Mesenchymal stem cell (in vitro differentiated cells and primary cell): ENCODE data around the gene PBX3.
A peak's percentile ranks its signal among the peaks of the same experiment; 100 is the strongest.

Experiments used
- DNase-seq: peaks from one replicate; pipeline ENCODE4 v3.0.0-alpha.2; 2013
- H2AFZ ChIP-seq: one replicate; pipeline ENCODE4 v1.6.1; 2013; ENCODE audit warnings: low read depth, mild to moderate bottlenecking, control low read depth, inconsistent platforms, low read length, moderate library complexity
- H2AK5ac ChIP-seq: 2 replicates; pipeline ENCODE4 v1.6.1; 2013; ENCODE audit warnings: low read length, moderate library complexity, mild to moderate bottlenecking, inconsistent platforms; ENCODE audit not compliant: severe bottlenecking
- H2BK120ac ChIP-seq: one replicate; pipeline ENCODE4 v1.6.1; 2013; ENCODE audit warnings: low read depth, mild to moderate bottlenecking, inconsistent platforms, low read length, moderate library complexity
- H2BK12ac ChIP-seq, 2 experiments: one replicate each; pipeline ENCODE4 v1.6.1; 2013; ENCODE audit warnings: inconsistent platforms in 2 of 2, low read length in 2 of 2, mild to moderate bottlenecking in 2 of 2, moderate library complexity in 2 of 2, control low read depth in 1 of 2
- H2BK15ac ChIP-seq: one replicate; pipeline ENCODE4 v1.6.1; 2013; ENCODE audit warnings: mild to moderate bottlenecking, low read depth, inconsistent platforms; ENCODE audit not compliant: poor library complexity, severe bottlenecking
- H2BK5ac ChIP-seq: 2 replicates; pipeline ENCODE4 v1.6.1; 2013; ENCODE audit warnings: low read depth, mild to moderate bottlenecking, low read length, control low read depth, inconsistent platforms; ENCODE audit not compliant: poor library complexity, severe bottlenecking
- H3K14ac ChIP-seq, 2 experiments: one replicate each; pipeline ENCODE4 v1.6.1; 2013; ENCODE audit warnings: inconsistent platforms in 2 of 2, low read length in 2 of 2, control low read depth in 1 of 2, mild to moderate bottlenecking in 1 of 2, moderate library complexity in 1 of 2
- H3K18ac ChIP-seq, 2 experiments: one replicate each; pipeline ENCODE4 v1.6.1; 2013; ENCODE audit warnings: inconsistent platforms in 2 of 2, low read length in 2 of 2, control low read depth in 1 of 2, low read depth in 1 of 2, mild to moderate bottlenecking in 1 of 2
- H3K23ac ChIP-seq, 2 experiments: one replicate each; pipeline ENCODE4 v1.6.1; 2013; ENCODE audit warnings: inconsistent platforms in 2 of 2, low read length in 2 of 2, mild to moderate bottlenecking in 2 of 2, moderate library complexity in 2 of 2, control low read depth in 1 of 2
- H3K27ac ChIP-seq: 2 replicates; pipeline ENCODE4 v1.5.1; 2013; ENCODE audit warnings: mild to moderate bottlenecking, moderate library complexity, low read length, control low read depth, inconsistent platforms; ENCODE audit not compliant: poor library complexity, severe bottlenecking
- H3K27me3 ChIP-seq, 2 experiments: 2 replicates each; pipeline versions ENCODE4 v1.6.1 to v1.7.0; 2013; ENCODE audit warnings: low read length in 2 of 2, mild to moderate bottlenecking in 2 of 2, moderate library complexity in 2 of 2, control low read depth in 1 of 2, inconsistent platforms in 1 of 2; ENCODE audit not compliant: control insufficient read depth in 1 of 2, insufficient read depth in 1 of 2
- H3K36me3 ChIP-seq, 2 experiments: 2 replicates each; pipeline versions ENCODE4 v1.6.1 to v1.7.0; 2013; ENCODE audit warnings: low read length in 2 of 2, control low read depth in 1 of 2, inconsistent platforms in 1 of 2, low read depth in 1 of 2, mild to moderate bottlenecking in 1 of 2; ENCODE audit not compliant: insufficient read depth in 2 of 2, control insufficient read depth in 1 of 2
- H3K4ac ChIP-seq, 2 experiments: one replicate each; pipeline ENCODE4 v1.6.1; 2013; ENCODE audit warnings: inconsistent platforms in 2 of 2, low read length in 2 of 2, mild to moderate bottlenecking in 2 of 2, moderate library complexity in 2 of 2, control low read depth in 1 of 2, low read depth in 1 of 2
- H3K4me1 ChIP-seq: 2 replicates; pipeline ENCODE4 v1.6.1; 2013; ENCODE audit warnings: low read depth, low read length, control low read depth; ENCODE audit not compliant: control insufficient read depth, insufficient read depth
- H3K4me2 ChIP-seq: 2 replicates; pipeline ENCODE4 v1.6.1; 2013; ENCODE audit warnings: low read length, mild to moderate bottlenecking, inconsistent platforms; ENCODE audit not compliant: poor library complexity, severe bottlenecking
- H3K4me3 ChIP-seq, 2 experiments: 2 replicates each; pipeline versions ENCODE4 v1.5.1 to v1.7.0; 2013; ENCODE audit warnings: low read length in 2 of 2, mild to moderate bottlenecking in 2 of 2, control low read depth in 1 of 2, low read depth in 1 of 2; ENCODE audit not compliant: insufficient read depth in 1 of 2
- H3K79me1 ChIP-seq: replicated peaks from 2 replicates; pipeline ENCODE4 v1.6.1; 2013; ENCODE audit warnings: mild to moderate bottlenecking, control low read depth, low read length, inconsistent platforms; ENCODE audit not compliant: poor library complexity, severe bottlenecking
- H3K9ac ChIP-seq: 2 replicates; pipeline ENCODE4 v1.7.0; 2013; ENCODE audit warnings: mild to moderate bottlenecking, low read length, moderate library complexity
- H3K9me3 ChIP-seq: 2 replicates; pipeline ENCODE4 v1.7.0; 2013; ENCODE audit warnings: mild to moderate bottlenecking, low read length; ENCODE audit not compliant: control insufficient read depth
- H4K8ac ChIP-seq: one replicate; pipeline ENCODE4 v1.6.1; 2013; ENCODE audit warnings: inconsistent platforms, mild to moderate bottlenecking, low read length, moderate library complexity
- H4K91ac ChIP-seq: one replicate; pipeline ENCODE4 v1.6.1; 2013; ENCODE audit warnings: mild to moderate bottlenecking, low read length, inconsistent platforms
- WGBS: methylation state at CpG from one replicate; pipeline ENCODE4 v1.1.7; 2013; ENCODE audit warnings: mixed read lengths; 5-methylcytosine and 5-hydroxymethylcytosine counted together

The PBX3 gene

DNA sequence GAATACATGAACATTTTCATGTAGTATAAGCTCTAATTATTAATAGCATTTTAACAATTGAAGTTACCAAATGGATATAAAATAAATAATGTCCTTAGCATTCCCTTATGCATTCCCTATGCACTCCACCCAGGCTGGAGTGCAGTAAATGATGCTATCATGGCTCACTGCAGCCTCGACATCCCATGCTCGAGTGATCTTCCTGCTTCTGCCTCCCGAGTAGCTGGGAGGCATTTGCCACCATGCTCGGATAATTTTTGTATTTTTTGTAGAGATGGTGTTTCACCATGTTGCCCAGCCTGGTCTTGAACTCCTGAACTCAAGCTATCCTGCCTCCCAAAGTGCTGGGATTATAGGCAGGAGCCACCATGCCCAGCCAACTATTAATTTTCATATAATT, 184.0 kb downstream of the PBX3 start:
- no peak overlapping the region for H3K18ac ChIP-seq
- H2BK12ac ChIP-seq = no peak overlapping the region
- H2BK120ac ChIP-seq = no peak overlapping the region
- no peak overlapping the region for H2AK5ac ChIP-seq
- no peak overlapping the region for H3K4me2 ChIP-seq
- H2AFZ ChIP-seq = no peak overlapping the region
- no peak for DNase-seq
- H3K23ac ChIP-seq = no peak overlapping the region
- no peak overlapping the region for H3K14ac ChIP-seq
- no peak overlapping the region for H3K4me3 ChIP-seq
- peaks cover 18% of the 10 kb centered on the region for H3K79me1 ChIP-seq
- H3K9ac ChIP-seq = peak overlapping the region; percentile 78
- H3K9me3 ChIP-seq = no peaks in the 10 kb centered on the region
- H3K4me1 ChIP-seq = peaks cover 1% of the 10 kb centered on the region
- H3K4ac ChIP-seq = no peak overlapping the region
- H4K8ac ChIP-seq = peak overlapping the region; percentile 1
- peaks cover 0 to 24% of the 10 kb centered on the region in 2 experiments for H3K36me3 ChIP-seq
- H3K27ac ChIP-seq = no peak overlapping the region
- H2BK15ac ChIP-seq = no peak overlapping the region
- H4K91ac ChIP-seq = no peak overlapping the region
- WGBS = 100% methylated on average over 4 of the region's 4 CpGs
- H3K27me3 ChIP-seq = no peaks in the 10 kb centered on the region
- H2BK5ac ChIP-seq = no peak overlapping the region

DNA sequence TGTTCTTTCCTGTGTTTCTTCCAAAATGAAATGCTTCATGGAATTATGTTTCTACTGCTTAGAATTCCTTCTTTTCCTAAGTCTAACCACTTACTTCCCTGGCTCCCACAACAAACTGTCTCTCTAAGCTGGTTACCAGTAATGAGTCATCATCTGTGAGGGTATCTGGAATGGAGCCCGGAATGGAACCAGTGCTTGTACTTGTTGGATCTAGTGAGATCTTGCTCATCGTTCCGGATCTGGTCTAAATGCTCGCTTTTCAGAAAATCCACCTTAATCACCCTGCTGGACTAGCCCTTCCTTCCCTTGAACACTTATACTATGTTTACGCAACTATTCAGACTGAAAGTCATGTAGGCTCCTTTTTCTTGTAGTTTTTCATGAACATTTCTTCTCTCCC, 184.8 kb downstream of the PBX3 start:
- no peak overlapping the region for H4K91ac ChIP-seq
- H3K9ac ChIP-seq = peak overlapping the region; percentile 78

DNA sequence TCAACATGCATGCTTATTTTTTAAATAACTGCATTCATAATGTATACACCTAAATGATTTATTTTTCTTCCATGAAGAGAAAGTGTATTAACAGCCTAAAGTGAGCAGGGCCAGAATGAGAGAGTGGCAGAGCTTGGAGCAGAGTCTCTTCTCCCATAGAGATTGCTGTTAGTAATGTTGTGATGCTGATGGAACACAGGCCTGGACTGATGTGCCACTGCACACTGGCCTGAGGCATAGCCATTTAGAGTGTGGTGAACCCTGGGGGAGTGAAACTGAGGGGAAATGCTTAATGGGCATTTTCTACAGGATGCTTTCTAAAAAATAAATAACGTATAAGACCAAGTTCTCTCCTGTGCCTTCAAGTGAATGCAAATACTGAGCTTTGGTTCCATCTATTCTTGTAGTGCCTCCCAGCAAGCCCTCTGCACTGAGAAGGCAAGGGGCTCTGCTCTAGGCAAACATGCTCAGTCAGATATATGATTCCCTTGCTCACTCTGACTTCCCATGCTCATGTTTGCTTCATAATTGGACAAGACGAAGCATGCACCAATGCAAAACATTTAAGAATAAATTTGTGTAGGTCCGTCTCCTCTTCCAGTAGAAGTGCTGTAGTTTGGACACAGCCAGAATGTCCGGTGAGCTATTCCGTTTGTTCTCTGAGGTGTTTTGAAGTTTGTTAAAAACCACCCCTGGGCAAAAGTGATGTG, 185.7 kb downstream of the PBX3 start:
- H3K9ac ChIP-seq = peak overlapping the region; percentile 78
- H3K4ac ChIP-seq = no peak overlapping the region
- H3K4me1 ChIP-seq = peaks cover 1% of the 10 kb centered on the region
- no peak overlapping the region for H3K23ac ChIP-seq
- no peaks in the 10 kb centered on the region for H3K9me3 ChIP-seq
- no peak overlapping the region for H2BK5ac ChIP-seq
- DNase-seq = no peak
- peak overlapping the region in 1 of 2 experiments; percentile 33 for H2BK12ac ChIP-seq
- H3K14ac ChIP-seq = no peak overlapping the region
- H2AK5ac ChIP-seq = no peak overlapping the region
- no peak overlapping the region for H3K4me2 ChIP-seq
- peaks cover 0 to 38% of the 10 kb centered on the region in 2 experiments for H3K36me3 ChIP-seq
- H3K27me3 ChIP-seq = no peaks in the 10 kb centered on the region
- H3K18ac ChIP-seq = no peak overlapping the region
- no peak overlapping the region for H2BK120ac ChIP-seq
- H4K8ac ChIP-seq = no peak overlapping the region
- H3K4me3 ChIP-seq = peak overlapping the region in 1 of 2 experiments; percentile 16
- no peak overlapping the region for H2AFZ ChIP-seq
- WGBS = 99% methylated on average over 5 of the region's 5 CpGs
- H2BK15ac ChIP-seq = no peak overlapping the region
- H3K79me1 ChIP-seq = peaks cover 13% of the 10 kb centered on the region
- H3K27ac ChIP-seq = no peak overlapping the region
- H4K91ac ChIP-seq = no peak overlapping the region

More for the DNA sequence above, 184.8 kb downstream of the PBX3 start:
- H3K4me1 ChIP-seq = peaks cover 1% of the 10 kb centered on the region
- H3K27ac ChIP-seq = peak overlapping the region; percentile 66
- peak overlapping the region in 1 of 2 experiments; percentile 16 for H3K4me3 ChIP-seq
- H2BK5ac ChIP-seq = no peak overlapping the region
- DNase-seq = peak; percentile 98
- H3K4me2 ChIP-seq = no peak overlapping the region
- no peaks in the 10 kb centered on the region for H3K27me3 ChIP-seq
- H2BK15ac ChIP-seq = no peak overlapping the region
- H2BK12ac ChIP-seq = no peak overlapping the region
- no peak overlapping the region for H2BK120ac ChIP-seq
- H3K4ac ChIP-seq = no peak overlapping the region
- H3K36me3 ChIP-seq = peaks cover 0 to 32% of the 10 kb centered on the region in 2 experiments
- H3K9me3 ChIP-seq = no peaks in the 10 kb centered on the region
- no peak overlapping the region for H3K14ac ChIP-seq
- no peak overlapping the region for H2AK5ac ChIP-seq
- H3K23ac ChIP-seq = no peak overlapping the region
- no peak overlapping the region for H4K8ac ChIP-seq
- H3K79me1 ChIP-seq = peaks cover 17% of the 10 kb centered on the region
- no peak overlapping the region for H3K18ac ChIP-seq
- H2AFZ ChIP-seq = no peak overlapping the region
- WGBS = 30% methylated on average over 5 of the region's 5 CpGs

DNA sequence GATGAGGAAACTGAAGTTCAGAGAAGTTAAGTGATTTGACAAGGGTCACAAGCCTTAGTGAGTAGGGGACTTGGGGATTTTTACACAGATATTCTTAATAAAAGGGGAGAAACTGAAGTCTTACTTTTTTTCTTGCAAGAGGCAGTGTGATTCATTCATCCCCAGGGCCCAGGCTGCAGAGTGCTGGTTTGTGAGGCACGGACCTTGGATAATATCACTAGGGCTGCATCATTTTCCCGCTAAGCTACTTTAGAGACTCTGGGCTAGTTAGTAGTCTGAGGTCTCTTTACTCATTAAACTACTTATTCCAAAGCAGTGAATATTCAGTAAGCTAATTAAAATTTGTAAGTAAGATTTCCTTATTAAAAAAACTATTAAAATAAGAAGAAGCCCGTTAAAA, 195.0 kb downstream of the PBX3 start:
- no CpG with 5 or more reads among the region's 3 CpGs for WGBS
- Histone ChIP-seq H2AFZ (no peak overlapping the region), H3K4me1 (no peaks in the 10 kb centered on the region), H2BK15ac (no peak overlapping the region), H3K14ac (no peak overlapping the region), H3K4ac (no peak overlapping the region), H4K91ac (no peak overlapping the region), H3K36me3 (peaks cover 0 to 41% of the 10 kb centered on the region in 2 experiments), H3K4me3 (no peak overlapping the region), H2BK12ac (no peak overlapping the region), H3K27me3 (no peaks in the 10 kb centered on the region), H2AK5ac (no peak overlapping the region), H3K27ac (no peak overlapping the region), H3K4me2 (no peak overlapping the region), H2BK5ac (no peak overlapping the region), H3K9me3 (peaks cover 11% of the 10 kb centered on the region), H3K79me1 (peaks cover 1% of the 10 kb centered on the region), H2BK120ac (no peak overlapping the region), H3K23ac (no peak overlapping the region), H3K9ac (peak overlapping the region; percentile 38), H4K8ac (no peak overlapping the region), H3K18ac (no peak overlapping the region)
- DNase-seq = no peak
